ENCODE results near the gene MRPL2.

The MRPL2 gene

DNA sequence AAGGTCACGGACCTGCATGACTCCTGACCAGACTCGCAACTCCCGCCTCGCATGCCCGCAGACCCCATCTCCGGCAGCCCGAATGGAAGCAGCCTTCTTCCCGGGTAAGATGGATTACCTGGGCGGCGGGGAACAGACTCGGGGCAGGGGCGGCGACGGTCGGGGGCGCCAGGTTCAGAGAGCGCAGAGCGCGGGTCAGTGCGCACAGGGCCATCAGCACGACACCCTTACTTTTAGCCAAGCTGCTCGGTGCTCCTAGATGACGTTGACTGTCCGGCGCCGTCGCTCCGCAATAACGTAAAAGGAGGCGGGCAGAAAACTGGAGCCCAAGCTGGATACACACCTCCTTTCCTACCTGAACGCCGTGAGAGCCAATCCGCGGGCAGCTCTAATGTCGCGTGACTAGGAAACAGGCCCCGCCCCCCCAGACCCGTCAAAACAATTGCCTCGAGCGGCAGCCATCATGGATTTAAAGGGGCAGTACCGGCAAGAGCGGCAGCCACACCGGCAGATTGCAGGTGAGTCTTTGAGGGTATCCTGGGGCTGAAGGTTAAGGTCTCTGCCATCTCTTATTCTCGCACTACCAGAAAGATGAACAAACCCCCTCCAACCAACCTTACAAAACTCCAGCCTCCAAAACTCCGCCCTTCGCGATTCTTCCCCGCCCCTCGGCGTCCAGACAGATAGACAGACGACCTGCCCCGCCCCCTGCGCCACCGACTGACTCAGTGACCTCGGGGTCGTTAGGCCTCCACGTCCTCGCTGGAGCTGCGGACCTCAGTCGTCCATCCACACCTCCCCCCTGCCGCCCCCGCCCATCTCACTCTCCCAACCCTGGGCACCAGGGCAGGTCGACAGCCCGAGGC lies at the start of gene MRPL2, which contains the start of gene KLC4:
Gene MRPL2, minus strand, starts transcription at position 267 of the 866 bp plus-strand sequence. Its CDS starts 53 bp downstream, at position 214.
Gene KLC4, plus strand, starts transcription at position 464 of the 866 bp plus-strand sequence. CDS start 1,705 bp downstream, outside the sequence.
- H3K36me3 Mint-ChIP-seq (ENCODE audit: low read depth) = peaks cover 15% of the 10 kb centered on the region
- H3K27me3 Mint-ChIP-seq (ENCODE audit: low read depth) = no peaks in the 10 kb centered on the region
- H3K9me3 Mint-ChIP-seq = no peaks in the 10 kb centered on the region
- H3K4me1 Mint-ChIP-seq (ENCODE audit: low read depth) = peaks cover 24% of the 10 kb centered on the region
- peak; percentile 98 for DNase-seq (ENCODE audit: low spot score)
- H3K27ac Mint-ChIP-seq = peak within 1 kb of the TSS; percentile 98
- peak within 1 kb of the TSS; percentile 97 for H3K4me3 Mint-ChIP-seq

DNA sequence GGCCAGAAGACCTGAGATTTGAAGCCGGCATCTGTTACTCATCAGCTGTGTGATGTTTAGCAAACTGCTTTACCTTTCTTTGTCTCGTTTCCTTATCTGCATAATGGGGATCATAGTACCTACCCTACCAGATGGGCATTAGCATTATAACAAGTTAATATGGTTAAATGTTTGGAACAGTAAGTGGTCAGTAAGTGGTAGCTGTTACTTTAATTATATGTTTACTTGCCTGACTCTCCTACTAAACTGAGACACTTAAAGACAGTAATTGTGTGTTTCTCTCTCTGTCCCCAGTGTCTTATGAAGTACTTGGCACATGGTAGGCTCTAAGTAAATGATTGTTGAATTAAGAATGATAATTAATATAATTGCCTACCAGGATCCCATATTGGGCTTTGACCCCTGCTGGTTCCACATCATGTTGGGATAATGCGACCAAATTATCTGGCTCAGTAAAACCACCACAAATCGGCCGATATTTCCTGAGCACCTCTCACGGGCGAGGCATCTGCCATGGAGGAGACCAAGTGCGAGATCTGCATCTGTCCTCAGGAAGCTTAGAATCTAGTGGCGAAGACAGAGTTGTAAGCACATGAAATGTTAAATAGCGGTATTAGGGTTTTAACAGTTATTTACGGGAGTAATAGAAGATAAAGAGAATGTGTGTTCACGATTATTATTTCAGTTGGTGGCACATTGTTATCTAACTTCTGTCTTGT lies 48.3 kb upstream of the MRPL2 start:
- Mint-ChIP-seq H3K4me1 (ENCODE audit: low read depth) (no peaks in the 10 kb centered on the region), H3K27ac (no peak overlapping the region), H3K4me3 (no peak overlapping the region), H3K36me3 (ENCODE audit: low read depth) (no peaks in the 10 kb centered on the region), H3K9me3 (no peaks in the 10 kb centered on the region), H3K27me3 (ENCODE audit: low read depth) (peaks cover 6% of the 10 kb centered on the region)
- DNase-seq (ENCODE audit: low spot score) = no peak

DNA sequence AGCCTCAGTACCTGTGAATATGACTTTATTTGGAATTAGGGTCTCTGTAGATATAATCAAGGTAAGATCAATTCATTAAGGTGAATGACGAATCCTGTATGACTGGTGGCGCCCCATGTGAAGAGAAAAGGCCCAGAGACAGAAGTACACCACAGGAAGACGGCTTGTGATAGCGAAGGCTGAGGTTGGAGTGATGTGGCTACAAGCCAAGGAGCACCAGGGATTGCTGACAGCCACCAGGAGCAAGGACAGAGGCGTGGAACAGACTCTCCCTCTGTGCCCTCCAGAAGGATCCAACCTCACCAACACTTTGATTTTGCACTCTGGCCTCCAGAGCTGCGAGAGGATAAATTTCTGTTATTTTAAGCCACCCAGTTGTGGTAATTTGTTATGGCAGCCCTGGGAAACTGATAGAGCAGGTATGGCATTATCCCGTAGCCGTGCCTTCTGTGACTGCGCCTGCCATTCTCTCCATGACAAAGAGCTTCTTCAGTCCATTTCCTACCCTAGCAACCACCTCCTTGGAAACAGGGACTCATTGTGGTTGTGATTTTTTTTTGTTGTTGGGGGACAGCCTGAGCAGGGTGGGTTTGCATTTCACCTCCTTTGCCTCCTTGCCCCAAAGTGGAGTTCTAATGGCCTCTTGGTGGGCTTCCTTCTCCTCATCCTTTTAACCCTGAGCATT lies 46.4 kb upstream of the MRPL2 start:
- Mint-ChIP-seq H3K9me3 (no peaks in the 10 kb centered on the region), H3K4me3 (no peak overlapping the region), H3K27me3 (ENCODE audit: low read depth) (peaks cover 6% of the 10 kb centered on the region), H3K36me3 (ENCODE audit: low read depth) (no peaks in the 10 kb centered on the region), H3K4me1 (ENCODE audit: low read depth) (no peaks in the 10 kb centered on the region), H3K27ac (no peak overlapping the region)
- DNase-seq (ENCODE audit: low spot score) = no peak

DNA sequence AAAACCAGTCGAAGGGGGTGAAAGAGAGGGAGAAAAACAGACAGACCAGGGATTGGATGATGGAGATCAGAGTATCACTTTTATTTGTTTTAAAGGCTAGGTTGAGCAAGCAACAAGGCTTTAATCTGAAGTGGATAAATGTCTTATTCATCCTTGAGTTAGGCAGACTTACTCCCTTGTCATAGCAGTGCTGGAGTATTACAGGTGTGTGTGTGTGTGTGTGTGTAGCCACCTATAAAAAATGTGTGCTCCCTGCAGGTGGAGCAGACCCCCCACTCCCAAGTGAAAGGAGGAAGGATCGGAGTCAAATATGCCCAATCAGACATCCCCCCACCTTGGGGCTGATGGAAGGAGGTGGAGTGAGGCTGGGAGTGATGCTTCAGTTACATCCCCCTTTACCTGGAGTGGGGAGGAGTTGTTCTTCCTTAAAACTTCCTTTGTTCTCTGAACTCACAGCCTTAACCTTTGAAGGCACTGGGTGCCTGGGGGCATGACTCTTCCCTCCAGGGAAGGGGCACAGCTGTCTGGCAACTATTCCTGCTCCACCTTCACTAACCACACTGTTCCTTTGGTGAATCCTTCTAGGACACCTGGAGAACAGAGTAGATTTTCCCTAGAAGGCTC lies 44.1 kb upstream of the MRPL2 start:
- no peaks in the 10 kb centered on the region for H3K9me3 Mint-ChIP-seq
- H3K36me3 Mint-ChIP-seq (ENCODE audit: low read depth) = no peaks in the 10 kb centered on the region
- H3K4me1 Mint-ChIP-seq (ENCODE audit: low read depth) = no peaks in the 10 kb centered on the region
- no peak for DNase-seq (ENCODE audit: low spot score)
- H3K27ac Mint-ChIP-seq = no peak overlapping the region
- no peak overlapping the region for H3K4me3 Mint-ChIP-seq
- peaks cover 15% of the 10 kb centered on the region for H3K27me3 Mint-ChIP-seq (ENCODE audit: low read depth)

DNA sequence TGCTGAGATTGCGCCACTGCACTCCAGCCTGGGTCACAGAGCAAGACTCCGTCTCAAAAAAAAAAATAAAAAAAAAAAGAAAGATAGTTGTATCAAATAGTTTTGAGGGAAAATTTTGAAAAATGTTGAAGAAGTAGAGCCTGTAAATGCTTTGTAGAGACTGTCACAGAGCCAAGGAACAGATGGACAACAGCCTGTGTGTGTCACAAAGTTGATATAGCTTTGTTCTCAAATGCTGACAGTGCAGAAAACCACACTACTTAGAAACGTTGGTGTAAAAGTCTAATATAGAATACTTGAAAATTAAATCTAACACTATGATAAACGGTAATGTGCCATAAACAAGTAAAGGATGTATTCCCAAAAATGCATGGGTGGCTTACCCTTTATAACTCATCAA lies 42.3 kb upstream of the MRPL2 start:
- no peaks in the 10 kb centered on the region for H3K4me1 Mint-ChIP-seq (ENCODE audit: low read depth)
- DNase-seq (ENCODE audit: low spot score) = no peak
- H3K4me3 Mint-ChIP-seq = no peak overlapping the region
- no peak overlapping the region for H3K27ac Mint-ChIP-seq
- no peaks in the 10 kb centered on the region for H3K36me3 Mint-ChIP-seq (ENCODE audit: low read depth)
- H3K27me3 Mint-ChIP-seq (ENCODE audit: low read depth) = peaks cover 19% of the 10 kb centered on the region
- H3K9me3 Mint-ChIP-seq = no peaks in the 10 kb centered on the region

DNA sequence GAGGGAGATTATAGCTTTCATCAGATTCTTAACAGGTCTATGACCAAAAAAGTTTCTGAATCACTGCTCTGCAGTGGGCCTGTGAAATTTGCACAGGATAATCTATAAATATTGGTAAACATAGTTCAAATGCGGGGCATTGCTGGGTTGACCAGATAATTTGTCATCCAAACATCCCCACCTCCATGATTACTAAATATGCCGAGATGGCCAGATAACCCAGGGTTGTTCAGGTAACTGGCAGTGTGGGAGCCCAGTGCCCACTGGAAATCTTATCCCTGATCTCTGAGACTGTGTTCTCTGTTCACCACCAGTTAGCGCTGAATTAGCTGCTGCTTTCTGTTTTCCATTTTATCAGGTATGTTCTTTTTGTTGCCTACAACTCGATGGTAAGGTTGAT lies 38.3 kb upstream of the MRPL2 start:
- Mint-ChIP-seq H3K4me1 (ENCODE audit: low read depth) (peaks cover 18% of the 10 kb centered on the region), H3K9me3 (no peaks in the 10 kb centered on the region), H3K4me3 (no peak overlapping the region), H3K27me3 (ENCODE audit: low read depth) (peaks cover 16% of the 10 kb centered on the region), H3K27ac (no peak overlapping the region), H3K36me3 (ENCODE audit: low read depth) (no peaks in the 10 kb centered on the region)
- DNase-seq (ENCODE audit: low spot score) = no peak

DNA sequence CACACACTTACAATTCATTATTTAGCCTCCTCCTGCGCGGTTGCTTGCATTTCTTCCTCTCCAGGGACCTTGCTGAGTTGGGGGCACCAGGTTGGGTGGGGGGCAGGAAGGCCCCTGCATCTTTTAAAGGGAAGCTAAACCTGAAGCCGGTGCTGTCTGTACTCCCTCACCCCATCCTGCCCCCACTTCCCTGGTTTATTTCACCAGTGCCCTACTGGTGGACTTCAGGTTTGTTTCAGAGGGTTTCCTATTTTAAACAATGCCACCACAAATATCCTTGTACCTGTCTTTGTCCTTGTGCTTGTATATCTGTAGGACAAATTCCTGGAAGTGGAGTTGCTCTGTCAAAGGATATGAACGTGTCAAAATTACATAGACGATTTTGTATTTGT lies 37.9 kb upstream of the MRPL2 start:
- Mint-ChIP-seq H3K36me3 (ENCODE audit: low read depth) (no peaks in the 10 kb centered on the region), H3K27me3 (ENCODE audit: low read depth) (peaks cover 16% of the 10 kb centered on the region), H3K4me3 (no peak overlapping the region), H3K27ac (no peak overlapping the region), H3K9me3 (no peaks in the 10 kb centered on the region), H3K4me1 (ENCODE audit: low read depth) (peaks cover 18% of the 10 kb centered on the region)
- no peak for DNase-seq (ENCODE audit: low spot score)

DNA sequence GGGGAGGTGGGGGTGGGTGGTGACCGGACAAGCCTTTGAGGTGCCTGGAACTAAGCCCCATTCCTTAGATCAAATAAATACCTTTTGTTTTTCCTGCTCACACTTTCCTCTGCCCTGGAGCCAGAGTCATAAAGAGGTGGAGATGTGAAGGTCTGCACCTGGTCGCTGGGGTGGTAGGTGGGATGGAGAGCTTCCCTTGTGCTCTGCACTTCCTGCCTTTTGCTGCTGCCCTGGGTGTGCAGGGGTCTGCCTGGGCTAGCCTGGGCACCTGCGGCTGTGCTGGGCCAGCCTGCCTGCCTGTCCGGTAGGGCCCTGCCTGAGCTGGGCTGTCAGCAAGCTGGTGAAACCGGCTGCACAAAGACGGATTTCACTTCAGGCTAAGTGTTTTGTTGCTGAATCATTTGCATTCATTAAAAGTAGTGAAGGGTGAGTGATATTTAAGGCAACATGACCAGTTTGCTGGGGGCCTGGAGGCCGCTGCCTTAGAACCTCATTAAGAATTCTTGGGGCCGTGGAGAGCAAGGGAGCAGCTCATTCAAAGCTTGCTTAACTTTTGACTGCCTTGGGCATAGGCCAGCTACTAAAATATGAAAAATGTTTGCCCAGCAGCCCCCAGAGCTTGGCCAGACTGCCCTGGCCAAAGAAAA lies 37.3 kb upstream of the MRPL2 start:
- H3K9me3 Mint-ChIP-seq = no peaks in the 10 kb centered on the region
- peaks cover 18% of the 10 kb centered on the region for H3K4me1 Mint-ChIP-seq (ENCODE audit: low read depth)
- no peak overlapping the region for H3K4me3 Mint-ChIP-seq
- H3K27ac Mint-ChIP-seq = no peak overlapping the region
- H3K27me3 Mint-ChIP-seq (ENCODE audit: low read depth) = peaks cover 16% of the 10 kb centered on the region
- DNase-seq (ENCODE audit: low spot score) = no peak
- H3K36me3 Mint-ChIP-seq (ENCODE audit: low read depth) = no peaks in the 10 kb centered on the region

DNA sequence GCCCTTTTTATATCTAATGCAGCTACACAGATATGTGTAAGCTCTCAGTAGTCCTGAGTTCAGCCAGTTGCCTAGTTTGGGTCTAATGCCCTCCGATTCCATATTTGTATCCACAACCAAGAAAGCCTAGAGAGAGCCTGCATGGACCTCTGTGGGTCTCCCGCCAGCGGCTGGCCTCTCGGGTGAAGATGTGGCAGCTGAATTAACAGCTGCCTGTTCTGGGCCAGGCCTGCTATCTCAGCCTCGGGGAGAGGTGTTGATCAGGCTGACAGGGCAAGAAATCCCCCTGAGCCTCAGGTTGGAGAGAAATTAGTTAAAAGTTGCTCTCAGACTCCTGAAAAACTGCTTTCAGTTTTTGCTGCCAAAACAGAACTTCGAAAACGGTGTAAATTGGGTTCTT lies 36.7 kb upstream of the MRPL2 start:
- Mint-ChIP-seq H3K4me1 (ENCODE audit: low read depth) (peaks cover 18% of the 10 kb centered on the region), H3K4me3 (no peak overlapping the region), H3K9me3 (no peaks in the 10 kb centered on the region), H3K36me3 (ENCODE audit: low read depth) (no peaks in the 10 kb centered on the region), H3K27ac (no peak overlapping the region), H3K27me3 (ENCODE audit: low read depth) (peaks cover 16% of the 10 kb centered on the region)
- DNase-seq (ENCODE audit: low spot score) = no peak

DNA sequence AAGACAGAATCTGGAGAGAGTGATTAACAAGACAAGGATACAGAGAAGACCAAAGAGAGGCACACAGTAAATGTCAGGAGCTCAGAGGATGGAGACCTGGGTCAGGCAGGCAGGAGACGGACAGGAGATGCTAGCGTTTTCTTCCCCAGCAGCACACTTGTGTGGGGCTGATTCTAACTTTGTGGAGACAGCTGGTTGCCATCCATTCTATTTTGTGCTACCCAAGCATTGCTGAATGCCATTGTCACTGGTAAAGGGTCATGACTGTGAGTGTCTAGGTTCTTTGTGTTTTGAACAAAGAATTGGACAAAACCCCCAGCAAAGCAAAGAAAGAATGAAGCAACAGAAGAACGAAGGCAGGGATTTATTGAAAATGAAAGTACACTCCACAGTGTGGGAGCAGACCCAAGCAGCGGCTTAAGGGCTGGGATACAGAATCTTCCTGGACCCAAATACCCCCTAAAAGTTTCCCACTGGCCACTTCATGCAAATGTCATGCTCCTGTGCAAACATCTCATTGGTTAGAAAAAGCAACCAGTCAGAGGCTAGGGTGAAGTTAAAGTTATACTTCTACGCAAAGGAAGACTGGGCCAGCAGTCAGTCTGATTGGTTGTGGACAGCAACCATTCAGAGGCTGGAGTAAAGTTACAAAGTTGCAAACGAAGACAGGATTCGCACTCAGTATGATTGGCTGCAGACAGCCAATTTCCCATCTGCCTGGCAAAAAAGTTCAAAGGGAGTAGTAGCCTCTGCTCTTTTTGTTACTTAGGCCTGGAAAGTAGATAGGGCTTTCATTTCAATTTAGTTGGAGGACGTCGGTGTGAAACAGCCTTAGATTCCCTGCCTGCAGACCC lies 34.4 kb upstream of the MRPL2 start:
- Mint-ChIP-seq H3K36me3 (ENCODE audit: low read depth) (no peaks in the 10 kb centered on the region), H3K27me3 (ENCODE audit: low read depth) (peaks cover 9% of the 10 kb centered on the region), H3K4me1 (ENCODE audit: low read depth) (peaks cover 18% of the 10 kb centered on the region), H3K27ac (no peak overlapping the region), H3K4me3 (peak overlapping the region; percentile 11), H3K9me3 (no peaks in the 10 kb centered on the region)
- DNase-seq (ENCODE audit: low spot score) = no peak

DNA sequence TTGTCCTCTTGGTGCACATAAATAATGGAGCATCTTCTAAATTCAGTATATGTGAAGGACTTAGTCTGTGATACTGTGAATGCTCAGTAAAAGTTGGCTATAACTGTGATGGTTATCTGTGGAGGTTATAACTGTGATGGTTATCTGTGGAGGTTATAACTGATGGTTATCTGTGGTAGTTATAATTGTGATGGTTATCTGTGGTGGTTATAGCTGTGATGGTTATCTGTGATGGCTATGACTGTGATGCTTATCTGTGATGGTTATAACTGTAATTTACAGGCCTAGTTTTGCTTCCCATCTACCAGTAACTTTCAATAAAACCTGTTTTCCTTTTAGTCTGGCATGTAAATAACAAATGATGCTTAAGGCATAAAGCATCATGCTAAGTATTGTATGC lies 33.4 kb upstream of the MRPL2 start:
- peak overlapping the region; percentile 48 for H3K4me3 Mint-ChIP-seq
- H3K27ac Mint-ChIP-seq = peak overlapping the region; percentile 13

DNA sequence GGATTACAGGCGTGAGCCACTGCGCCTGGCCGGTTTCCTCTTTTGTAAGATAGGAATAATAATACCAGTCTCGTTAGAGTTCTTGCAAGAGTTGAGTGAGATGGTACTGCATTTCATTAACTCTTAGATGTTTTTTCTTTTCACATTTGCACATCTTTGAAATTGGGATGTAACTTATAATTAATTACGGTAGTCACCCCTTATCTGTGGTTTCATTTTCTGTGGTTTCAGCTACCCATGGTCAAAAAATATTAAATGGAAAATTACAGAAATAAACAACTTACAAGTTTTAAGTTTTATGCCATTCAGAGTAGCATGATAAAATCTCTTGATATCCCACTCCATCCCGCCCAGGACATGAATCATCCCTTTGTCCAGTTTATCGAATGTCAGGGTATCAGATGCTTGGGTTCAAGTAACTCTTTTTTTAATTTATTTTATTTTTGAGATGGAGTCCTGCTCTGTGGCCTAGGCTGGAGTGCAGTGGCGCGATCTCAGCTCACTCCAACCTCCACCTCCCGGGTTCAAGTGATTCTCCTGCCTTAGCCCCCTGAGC lies 32.3 kb upstream of the MRPL2 start:
- H3K9me3 Mint-ChIP-seq = no peaks in the 10 kb centered on the region
- no peak for DNase-seq (ENCODE audit: low spot score)
- H3K36me3 Mint-ChIP-seq (ENCODE audit: low read depth) = no peaks in the 10 kb centered on the region
- H3K4me1 Mint-ChIP-seq (ENCODE audit: low read depth) = peaks cover 18% of the 10 kb centered on the region
- no peak overlapping the region for H3K27ac Mint-ChIP-seq
- H3K4me3 Mint-ChIP-seq = no peak overlapping the region
- peaks cover 6% of the 10 kb centered on the region for H3K27me3 Mint-ChIP-seq (ENCODE audit: low read depth)

More for the DNA sequence above, 33.4 kb upstream of the MRPL2 start:
- DNase-seq (ENCODE audit: low spot score) = no peak
- H3K4me1 Mint-ChIP-seq (ENCODE audit: low read depth) = peaks cover 18% of the 10 kb centered on the region
- H3K9me3 Mint-ChIP-seq = no peaks in the 10 kb centered on the region
- no peaks in the 10 kb centered on the region for H3K36me3 Mint-ChIP-seq (ENCODE audit: low read depth)
- H3K27me3 Mint-ChIP-seq (ENCODE audit: low read depth) = peaks cover 7% of the 10 kb centered on the region

Data from T-helper 2 cell treated with Interferon-gamma antibody and Interleukin-4, amounts not matched to agents 5 μg/mL and 100 μg/mL, for 36 hours (primary cell).